HG03575 (cell line): ENCODE data around the gene L1CAM.

Experiments
- ATAC-seq: cut with Tn5 transposase; IDR thresholded peaks from one replicate; pipeline ENCODE4 v1.9.1; 2021; ENCODE audit not compliant: unreplicated experiment, insufficient number of reproducible peaks, low FRiP score; ENCODE audit errors: extremely low read depth

L1CAM gene

GRCh38 chrX:153869473-153870287 is 16.3 kb downstream of the L1CAM start:
- ATAC-seq: no peak

GRCh38 chrX:153868576-153869472 is 17.1 kb downstream of the L1CAM start:
- ATAC-seq: no peak

GRCh38 chrX:153867671-153868070 is 18.3 kb downstream of the L1CAM start:
- no peak for ATAC-seq

- ATAC-seq: no peak
Observed at GRCh38 chrX:153867139-153867538, 18.8 kb downstream of the L1CAM start.

- no peak for ATAC-seq
Observed at GRCh38 chrX:153866302-153867019, 19.5 kb downstream of the L1CAM start.

- ATAC-seq: no peak
Observed at GRCh38 chrX:153865685-153866084, 20.3 kb downstream of the L1CAM start.

- no peak for ATAC-seq
Observed at GRCh38 chrX:153865321-153865580, 20.7 kb downstream of the L1CAM start.

- no peak for ATAC-seq
Observed at GRCh38 chrX:153864561-153865320, 21.2 kb downstream of the L1CAM start.

GRCh38 chrX:153864101-153864500 is 21.9 kb downstream of the L1CAM start:
- ATAC-seq: no peak

GRCh38 chrX:153863251-153863991 is 22.6 kb downstream of the L1CAM start:
- ATAC-seq: no peak

GRCh38 chrX:153862369-153863250 is 23.4 kb downstream of the L1CAM start:
- no peak for ATAC-seq

- no peak for ATAC-seq
Observed at GRCh38 chrX:153861733-153862310, 24.2 kb downstream of the L1CAM start.

- no peak for ATAC-seq
Observed at GRCh38 chrX:153861151-153861550, 24.8 kb downstream of the L1CAM start.

GRCh38 chrX:153857348-153857903 is 28.5 kb downstream of the L1CAM start:
- ATAC-seq: no peak

- ATAC-seq: no peak
Observed at GRCh38 chrX:153854702-153855101, 31.3 kb downstream of the L1CAM start.

- ATAC-seq: no peak
Observed at GRCh38 chrX:153853902-153854267, 32.1 kb downstream of the L1CAM start.
